ENCODE results near the gene NUTF2. TPM values are rescaled to one million over a fixed set of nuclear protein-coding genes. Genes with fewer than 3 reads are reported as not detected.

The NUTF2 gene
- 99.0 and 99.7 TPM in 2 replicates for total RNA-seq

DNA sequence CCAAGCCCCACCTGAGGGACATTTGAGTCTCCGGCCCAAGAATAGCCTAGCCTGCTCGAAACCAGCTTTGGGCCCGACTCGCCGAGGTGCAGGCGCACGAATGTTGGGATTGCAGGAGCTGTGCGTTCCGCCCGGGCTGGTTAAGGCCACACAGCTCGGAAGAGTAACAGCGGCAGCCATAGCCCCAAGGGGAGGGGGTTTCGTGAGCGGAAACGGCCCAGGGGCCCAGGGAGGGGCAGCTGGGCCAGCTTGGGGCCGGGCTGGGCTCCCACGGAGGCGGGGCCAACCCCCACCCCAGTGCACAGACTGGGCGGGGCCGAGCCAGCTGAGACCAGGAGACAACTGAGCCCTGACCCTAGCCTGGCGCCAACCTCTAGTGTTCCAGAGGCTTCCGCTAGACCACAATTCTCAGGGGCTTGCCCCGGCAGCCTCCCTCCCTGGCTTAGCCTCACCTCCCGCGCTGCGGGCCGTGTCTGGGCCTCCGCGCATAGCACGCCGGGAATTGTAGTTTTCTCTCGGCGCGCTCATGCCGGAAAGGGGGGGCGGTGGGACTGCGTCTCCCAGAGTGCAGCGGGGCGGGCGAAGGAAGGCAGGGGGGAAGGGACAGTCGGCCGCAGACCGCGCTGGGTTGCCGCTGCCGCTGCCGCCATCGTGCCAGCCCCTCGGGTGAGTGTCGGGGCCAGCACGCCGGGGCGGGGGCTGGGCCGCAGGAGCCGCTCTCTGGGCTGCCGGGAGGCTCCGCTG lies at the start of gene NUTF2:
TSS of gene NUTF2 (plus strand) at position 614 of the 744 bp plus-strand sequence. CDS start 18,198 bp downstream, outside the sequence.
- peak within 1 kb of the TSS; percentile 92 for H3K27ac Mint-ChIP-seq
- H3K36me3 Mint-ChIP-seq (ENCODE audit: low read depth), result peaks cover 8% of the 10 kb centered on the region
- POLR2A ChIA-PET, result interaction anchor here (0.5 to 3.9 kb wide), 11 partner anchors 12 to 326 kb away, joined by 3 to 21 read pairs (median 6); partner anchors contain the start of genes DDX28, DUS2, GFOD2 and NFATC3
- ATAC-seq (ENCODE audit: low read depth) (peak; percentile 67), DNase-seq (peak; percentile 96)
- TF ChIP-seq, protein P1, sequence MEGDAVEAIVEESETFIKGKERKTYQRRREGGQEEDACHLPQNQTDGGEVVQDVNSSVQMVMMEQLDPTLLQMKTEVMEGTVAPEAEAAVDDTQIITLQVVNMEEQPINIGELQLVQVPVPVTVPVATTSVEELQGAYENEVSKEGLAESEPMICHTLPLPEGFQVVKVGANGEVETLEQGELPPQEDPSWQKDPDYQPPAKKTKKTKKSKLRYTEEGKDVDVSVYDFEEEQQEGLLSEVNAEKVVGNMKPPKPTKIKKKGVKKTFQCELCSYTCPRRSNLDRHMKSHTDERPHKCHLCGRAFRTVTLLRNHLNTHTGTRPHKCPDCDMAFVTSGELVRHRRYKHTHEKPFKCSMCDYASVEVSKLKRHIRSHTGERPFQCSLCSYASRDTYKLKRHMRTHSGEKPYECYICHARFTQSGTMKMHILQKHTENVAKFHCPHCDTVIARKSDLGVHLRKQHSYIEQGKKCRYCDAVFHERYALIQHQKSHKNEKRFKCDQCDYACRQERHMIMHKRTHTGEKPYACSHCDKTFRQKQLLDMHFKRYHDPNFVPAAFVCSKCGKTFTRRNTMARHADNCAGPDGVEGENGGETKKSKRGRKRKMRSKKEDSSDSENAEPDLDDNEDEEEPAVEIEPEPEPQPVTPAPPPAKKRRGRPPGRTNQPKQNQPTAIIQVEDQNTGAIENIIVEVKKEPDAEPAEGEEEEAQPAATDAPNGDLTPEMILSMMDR (IDR thresholded peaks at IDR 0.05), result no peak
- H3K9me3 Mint-ChIP-seq, result no peaks in the 10 kb centered on the region
- no peaks in the 10 kb centered on the region for H3K27me3 Mint-ChIP-seq
- H3K4me1 Mint-ChIP-seq, result peaks cover 57% of the 10 kb centered on the region
- peak within 1 kb of the TSS; percentile 89 for H3K4me3 Mint-ChIP-seq
- intact Hi-C loops (cut with micrococcal nuclease), result loop anchor here (1.0 to 2.0 kb wide), 9 partner anchors 13 to 602 kb away; partner anchors contain the start of genes ACD, CTCF, PARD6A and PRMT7
- CTCF ChIA-PET, result interaction anchor here (1.0 to 2.4 kb wide), 2 partner anchors 30 to 174 kb away, joined by 4 to 13 read pairs; no protein-coding TSS in a partner anchor

DNA sequence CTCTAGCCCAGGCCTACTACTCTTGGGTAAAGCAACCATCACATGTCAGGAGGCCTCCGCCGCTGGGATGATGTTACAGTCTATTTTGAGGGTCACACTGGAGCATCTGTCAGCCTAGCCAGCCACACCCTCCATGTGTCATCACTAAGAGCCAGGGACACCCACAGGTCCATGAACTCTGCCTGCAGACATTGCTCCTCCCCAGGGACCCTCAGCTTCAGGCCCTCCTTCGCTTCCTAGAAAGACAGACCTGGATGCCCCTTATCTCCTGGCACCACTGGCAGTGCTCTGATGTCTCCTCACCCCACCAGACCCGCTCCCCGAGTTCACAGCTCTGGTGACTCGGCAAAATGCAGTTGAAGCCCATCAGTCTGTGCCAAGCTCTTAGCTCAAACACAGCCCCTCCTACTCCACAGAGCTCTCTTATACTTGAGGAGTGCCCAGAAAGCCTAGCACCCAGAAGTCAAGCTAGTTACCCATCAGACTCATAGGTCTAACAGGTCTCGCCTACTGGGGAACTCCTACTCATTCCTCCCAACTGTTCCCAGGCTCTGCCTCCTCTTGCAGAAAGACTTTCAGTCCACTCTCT lies 46.3 kb upstream of the NUTF2 start:
- intact Hi-C loops (cut with micrococcal nuclease), result loop anchor here (2.0 to 10.0 kb wide), 3 partner anchors 14 to 1584 kb away; partner anchors contain the start of genes FHOD1, SLC9A5 and TERF2
- no peak for ATAC-seq (ENCODE audit: low read depth)
- ChIA-PET POLR2A (interaction anchor here (4.5 kb wide), 1 partner anchor 81 kb away, joined by 20 read pairs; the partner anchor contains the start of gene GFOD2), CTCF (interaction anchor here (1.4 to 2.5 kb wide), 3 partner anchors 16 to 128 kb away, joined by 4 to 13 read pairs (median 9); no protein-coding TSS in a partner anchor)
- no peak for DNase-seq
- Mint-ChIP-seq H3K9me3 (no peaks in the 10 kb centered on the region), H3K4me1 (peaks cover 72% of the 10 kb centered on the region), H3K27ac (peak overlapping the region; percentile 56), H3K4me3 (no peak overlapping the region), H3K36me3 (ENCODE audit: low read depth) (peaks cover 56% of the 10 kb centered on the region), H3K27me3 (no peaks in the 10 kb centered on the region)
- TF ChIP-seq, protein P1 (IDR thresholded peaks at IDR 0.05), result no peak

GRCh38 chr16:67801241-67801640 lies 45.5 kb upstream of the NUTF2 start:
- Mint-ChIP-seq H3K4me1 (peaks cover 77% of the 10 kb centered on the region), H3K4me3 (no peak overlapping the region), H3K9me3 (no peaks in the 10 kb centered on the region), H3K27me3 (no peaks in the 10 kb centered on the region), H3K36me3 (ENCODE audit: low read depth) (peaks cover 57% of the 10 kb centered on the region), H3K27ac (peak overlapping the region; percentile 77)
- TF ChIP-seq, protein P1 (IDR thresholded peaks at IDR 0.05), result no peak
- intact Hi-C loops (cut with micrococcal nuclease), result loop anchor here (2.0 to 10.0 kb wide), 3 partner anchors 14 to 1584 kb away; partner anchors contain the start of genes FHOD1, SLC9A5 and TERF2
- no peak for DNase-seq
- POLR2A ChIA-PET, result interaction anchor here (0.6 to 4.5 kb wide), 9 partner anchors 15 to 424 kb away, joined by 3 to 20 read pairs (median 4); partner anchors contain the start of gene GFOD2
- ATAC-seq (ENCODE audit: low read depth), result no peak
- CTCF ChIA-PET, result interaction anchor here (0.7 to 2.5 kb wide), 4 partner anchors 15 to 255 kb away, joined by 3 to 13 read pairs (median 6); no protein-coding TSS in a partner anchor

GRCh38 chr16:67801883-67802282 lies 44.9 kb upstream of the NUTF2 start:
- Mint-ChIP-seq H3K9me3 (no peaks in the 10 kb centered on the region), H3K4me3 (peak overlapping the region; percentile 52), H3K27ac (peak overlapping the region; percentile 77), H3K36me3 (ENCODE audit: low read depth) (peaks cover 54% of the 10 kb centered on the region), H3K4me1 (peaks cover 76% of the 10 kb centered on the region), H3K27me3 (no peaks in the 10 kb centered on the region)
- ChIA-PET POLR2A (interaction anchor here (0.6 to 4.5 kb wide), 11 partner anchors 15 to 488 kb away, joined by 3 to 20 read pairs (median 4); partner anchors contain the start of gene GFOD2), CTCF (interaction anchor here (0.6 to 2.5 kb wide), 6 partner anchors 15 to 291 kb away, joined by 3 to 13 read pairs (median 4); no protein-coding TSS in a partner anchor)
- peak; percentile 35 for DNase-seq
- intact Hi-C loops (cut with micrococcal nuclease), result loop anchor here (2.0 to 10.0 kb wide), 3 partner anchors 15 to 1583 kb away; partner anchors contain the start of genes FHOD1, SLC9A5 and TERF2
- TF ChIP-seq, protein P1 (IDR thresholded peaks at IDR 0.05), result no peak
- peak; percentile 6 for ATAC-seq (ENCODE audit: low read depth)

All from activated B cell treated with CpG ODN at 0.5 μM for 24 hours (primary cell).